Stimulated activated memory B cell treated with anti-CD40 and anti-IgM and Interleukin-4, amounts not matched to agents 10 μg/mL and 1 μg/mL and 100 μg/mL, for 72 hours (primary cell): ENCODE results near the gene TULP3.

Experiments
- ATAC-seq: fragments of 150-1000 bp; cut with Tn5 transposase; 2 replicates; pipeline ENCODE4 v1.10.0; 2021
- H3K27ac Mint-ChIP-seq: one replicate; pipeline ENCODE4 v1.8.0; 2022; ENCODE audit warnings: mild to moderate bottlenecking, mixed read lengths
- H3K27me3 Mint-ChIP-seq: one replicate; pipeline ENCODE4 v1.8.0; 2022; ENCODE audit warnings: mixed read lengths
- H3K36me3 Mint-ChIP-seq: one replicate; pipeline ENCODE4 v1.8.0; 2022; ENCODE audit warnings: mixed read lengths
- H3K4me1 Mint-ChIP-seq: one replicate; pipeline ENCODE4 v1.8.0; 2022; ENCODE audit warnings: mixed read lengths
- H3K4me3 Mint-ChIP-seq: one replicate; pipeline ENCODE4 v1.8.0; 2022; ENCODE audit warnings: mild to moderate bottlenecking, moderate library complexity, mixed read lengths
- H3K9me3 Mint-ChIP-seq: one replicate; pipeline ENCODE4 v1.8.0; 2022; ENCODE audit warnings: mixed read lengths

The TULP3 gene

GRCh38 chr12:2895051-2895451 is 4.4 kb downstream of the TULP3 start:
- Mint-ChIP-seq H3K27ac (no peak overlapping the region), H3K36me3 (no peaks in the 10 kb centered on the region), H3K4me1 (peaks cover 7% of the 10 kb centered on the region), H3K9me3 (no peaks in the 10 kb centered on the region), H3K27me3 (no peaks in the 10 kb centered on the region), H3K4me3 (no peak overlapping the region)
- no peak for ATAC-seq

GRCh38 chr12:2895511-2895910 is 4.8 kb downstream of the TULP3 start:
- H3K36me3 Mint-ChIP-seq: no peaks in the 10 kb centered on the region
- H3K27ac Mint-ChIP-seq: no peak overlapping the region
- no peaks in the 10 kb centered on the region for H3K27me3 Mint-ChIP-seq
- no peaks in the 10 kb centered on the region for H3K9me3 Mint-ChIP-seq
- no peak overlapping the region for H3K4me3 Mint-ChIP-seq
- ATAC-seq: no peak
- H3K4me1 Mint-ChIP-seq: peaks cover 2% of the 10 kb centered on the region

GRCh38 chr12:2897418-2897817 is 6.7 kb downstream of the TULP3 start:
- Mint-ChIP-seq H3K27me3 (no peaks in the 10 kb centered on the region), H3K4me1 (no peaks in the 10 kb centered on the region), H3K27ac (no peak overlapping the region), H3K4me3 (no peak overlapping the region), H3K9me3 (no peaks in the 10 kb centered on the region), H3K36me3 (no peaks in the 10 kb centered on the region)
- no peak for ATAC-seq

DNA sequence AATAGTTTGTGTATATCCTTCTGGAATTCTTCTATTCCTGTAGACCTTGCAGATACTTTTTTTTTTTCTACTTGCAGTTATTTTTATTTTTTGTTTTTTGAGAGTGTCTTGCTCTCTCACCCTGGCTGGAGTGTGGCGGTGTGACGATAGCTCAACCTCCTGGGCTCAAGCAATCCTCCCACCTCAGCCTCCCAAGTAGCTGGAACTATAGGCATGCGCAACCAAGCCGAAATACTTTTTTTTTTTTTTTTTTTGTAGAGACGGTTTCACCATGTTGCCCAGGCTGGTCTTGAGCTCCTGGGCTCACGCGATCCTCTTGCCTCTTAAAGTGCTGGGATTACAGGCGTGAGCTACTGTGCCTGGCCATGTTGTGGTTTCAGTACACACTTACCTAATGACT is 10.0 kb downstream of the TULP3 start:
- Mint-ChIP-seq H3K9me3 (no peaks in the 10 kb centered on the region), H3K27ac (no peak overlapping the region), H3K4me3 (no peak overlapping the region), H3K36me3 (no peaks in the 10 kb centered on the region), H3K27me3 (no peaks in the 10 kb centered on the region), H3K4me1 (peaks cover 7% of the 10 kb centered on the region)
- no peak for ATAC-seq

GRCh38 chr12:2902272-2902880 is 11.7 kb downstream of the TULP3 start:
- Mint-ChIP-seq H3K36me3 (no peaks in the 10 kb centered on the region), H3K9me3 (no peaks in the 10 kb centered on the region), H3K4me3 (no peak overlapping the region), H3K4me1 (peaks cover 7% of the 10 kb centered on the region), H3K27me3 (no peaks in the 10 kb centered on the region), H3K27ac (no peak overlapping the region)
- ATAC-seq: no peak

DNA sequence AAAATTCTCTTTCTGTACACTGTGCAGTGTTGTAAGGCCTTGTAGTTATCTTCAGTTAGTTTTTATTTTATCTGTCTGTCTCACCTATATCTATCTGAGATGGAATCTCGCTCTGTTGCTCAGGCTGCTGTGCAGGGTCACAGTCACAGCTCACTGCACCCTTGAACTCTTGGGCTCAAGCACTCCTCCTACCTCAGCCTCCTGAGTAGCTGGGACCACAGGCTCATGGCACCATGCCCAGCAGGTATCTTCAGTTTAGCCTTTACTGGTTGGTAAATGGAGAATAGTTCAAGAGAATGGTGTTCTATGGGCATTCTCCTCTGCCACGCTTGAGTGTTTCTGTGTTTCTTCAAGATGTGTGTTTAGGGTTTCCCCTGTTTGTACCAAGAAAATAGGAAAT is 13.6 kb downstream of the TULP3 start:
- H3K36me3 Mint-ChIP-seq: no peaks in the 10 kb centered on the region
- no peaks in the 10 kb centered on the region for H3K9me3 Mint-ChIP-seq
- peaks cover 7% of the 10 kb centered on the region for H3K4me1 Mint-ChIP-seq
- no peaks in the 10 kb centered on the region for H3K27me3 Mint-ChIP-seq
- H3K4me3 Mint-ChIP-seq: no peak overlapping the region
- no peak for ATAC-seq
- no peak overlapping the region for H3K27ac Mint-ChIP-seq

GRCh38 chr12:2912216-2912575 is 21.5 kb downstream of the TULP3 start:
- no peaks in the 10 kb centered on the region for H3K4me1 Mint-ChIP-seq
- no peak for ATAC-seq
- no peak overlapping the region for H3K27ac Mint-ChIP-seq
- H3K9me3 Mint-ChIP-seq: no peaks in the 10 kb centered on the region
- H3K4me3 Mint-ChIP-seq: no peak overlapping the region
- peaks cover 33% of the 10 kb centered on the region for H3K36me3 Mint-ChIP-seq
- H3K27me3 Mint-ChIP-seq: no peaks in the 10 kb centered on the region

GRCh38 chr12:2919249-2919648 is 28.6 kb downstream of the TULP3 start:
- peaks cover 42% of the 10 kb centered on the region for H3K36me3 Mint-ChIP-seq
- no peaks in the 10 kb centered on the region for H3K4me1 Mint-ChIP-seq
- no peak overlapping the region for H3K4me3 Mint-ChIP-seq
- no peaks in the 10 kb centered on the region for H3K9me3 Mint-ChIP-seq
- no peaks in the 10 kb centered on the region for H3K27me3 Mint-ChIP-seq
- ATAC-seq: no peak
- H3K27ac Mint-ChIP-seq: no peak overlapping the region

- H3K36me3 Mint-ChIP-seq: peaks cover 50% of the 10 kb centered on the region
- ATAC-seq: no peak
- H3K27me3 Mint-ChIP-seq: no peaks in the 10 kb centered on the region
- no peaks in the 10 kb centered on the region for H3K4me1 Mint-ChIP-seq
- H3K27ac Mint-ChIP-seq: no peak overlapping the region
- no peaks in the 10 kb centered on the region for H3K9me3 Mint-ChIP-seq
- H3K4me3 Mint-ChIP-seq: no peak overlapping the region
Observed at GRCh38 chr12:2922329-2922728, 31.6 kb downstream of the TULP3 start.

GRCh38 chr12:2923057-2923456 is 32.4 kb downstream of the TULP3 start:
- no peak overlapping the region for H3K27ac Mint-ChIP-seq
- H3K4me1 Mint-ChIP-seq: no peaks in the 10 kb centered on the region
- ATAC-seq: no peak
- H3K4me3 Mint-ChIP-seq: no peak overlapping the region
- H3K27me3 Mint-ChIP-seq: no peaks in the 10 kb centered on the region
- H3K36me3 Mint-ChIP-seq: peaks cover 58% of the 10 kb centered on the region
- no peaks in the 10 kb centered on the region for H3K9me3 Mint-ChIP-seq

GRCh38 chr12:2924019-2924418 is 33.3 kb downstream of the TULP3 start:
- H3K4me1 Mint-ChIP-seq: no peaks in the 10 kb centered on the region
- H3K36me3 Mint-ChIP-seq: peaks cover 58% of the 10 kb centered on the region
- ATAC-seq: no peak
- H3K27me3 Mint-ChIP-seq: no peaks in the 10 kb centered on the region
- no peak overlapping the region for H3K27ac Mint-ChIP-seq
- H3K4me3 Mint-ChIP-seq: no peak overlapping the region
- H3K9me3 Mint-ChIP-seq: no peaks in the 10 kb centered on the region

DNA sequence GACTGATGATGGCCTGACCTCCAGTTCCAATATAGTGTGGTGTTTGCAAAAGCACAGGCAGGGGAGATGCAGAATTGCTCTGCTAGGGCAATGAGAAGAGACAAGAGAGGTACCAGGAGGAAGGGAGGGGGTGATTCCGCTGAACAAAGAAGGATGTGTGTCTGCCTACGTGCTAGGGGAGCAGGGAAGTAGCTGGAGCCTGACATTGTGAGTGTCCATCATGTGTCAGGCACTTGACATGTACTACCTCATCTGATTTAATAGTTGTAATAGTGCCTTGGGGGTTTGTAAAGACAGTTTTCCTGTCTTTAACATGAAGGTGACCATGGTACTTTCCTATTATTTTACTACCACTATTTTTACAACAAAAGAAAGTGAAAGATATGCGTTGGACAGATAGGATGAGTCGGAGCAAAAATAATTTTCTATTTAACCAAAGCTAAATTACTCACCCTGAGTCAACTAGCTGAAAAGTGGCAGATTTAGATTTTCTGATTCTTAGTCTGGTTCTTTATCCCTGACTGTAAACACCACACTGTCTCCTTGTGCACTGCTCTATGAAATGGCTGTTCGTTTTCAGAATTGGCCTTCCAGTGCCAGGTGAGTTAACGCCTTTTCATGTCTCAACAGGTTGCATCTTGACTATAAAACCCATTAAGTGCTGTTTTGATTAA is 34.8 kb downstream of the TULP3 start:
- Mint-ChIP-seq H3K4me3 (no peak overlapping the region), H3K9me3 (no peaks in the 10 kb centered on the region), H3K27me3 (no peaks in the 10 kb centered on the region), H3K4me1 (no peaks in the 10 kb centered on the region), H3K36me3 (peaks cover 58% of the 10 kb centered on the region), H3K27ac (no peak overlapping the region)
- ATAC-seq: no peak

GRCh38 chr12:2930865-2931264 is 40.2 kb downstream of the TULP3 start:
- Mint-ChIP-seq H3K4me1 (no peaks in the 10 kb centered on the region), H3K4me3 (no peak overlapping the region), H3K36me3 (peaks cover 46% of the 10 kb centered on the region), H3K27me3 (no peaks in the 10 kb centered on the region), H3K27ac (no peak overlapping the region), H3K9me3 (no peaks in the 10 kb centered on the region)
- no peak for ATAC-seq

DNA sequence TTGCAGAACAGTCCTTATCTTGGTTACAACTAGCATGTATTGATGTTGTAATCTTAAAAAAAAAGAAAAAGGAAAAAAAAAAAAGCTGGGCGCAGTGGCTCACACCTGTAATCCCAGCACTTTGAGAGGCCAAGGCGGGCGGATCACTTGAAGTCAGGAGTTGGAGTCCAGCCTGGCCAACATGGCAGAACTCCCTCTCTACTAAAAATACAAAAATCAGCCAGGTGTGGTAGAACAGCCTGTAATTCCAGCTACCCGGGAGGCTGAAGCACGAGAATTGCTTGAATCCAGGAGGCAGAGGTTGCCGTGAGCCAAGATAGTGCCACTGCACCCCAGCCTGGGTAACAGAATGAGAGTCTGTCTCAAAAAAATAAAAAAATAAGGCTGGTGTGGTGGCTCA is 42.9 kb downstream of the TULP3 start:
- H3K4me3 Mint-ChIP-seq: no peak overlapping the region
- peaks cover 38% of the 10 kb centered on the region for H3K36me3 Mint-ChIP-seq
- no peaks in the 10 kb centered on the region for H3K27me3 Mint-ChIP-seq
- ATAC-seq: no peak
- H3K9me3 Mint-ChIP-seq: no peaks in the 10 kb centered on the region
- H3K27ac Mint-ChIP-seq: no peak overlapping the region
- H3K4me1 Mint-ChIP-seq: no peaks in the 10 kb centered on the region

DNA sequence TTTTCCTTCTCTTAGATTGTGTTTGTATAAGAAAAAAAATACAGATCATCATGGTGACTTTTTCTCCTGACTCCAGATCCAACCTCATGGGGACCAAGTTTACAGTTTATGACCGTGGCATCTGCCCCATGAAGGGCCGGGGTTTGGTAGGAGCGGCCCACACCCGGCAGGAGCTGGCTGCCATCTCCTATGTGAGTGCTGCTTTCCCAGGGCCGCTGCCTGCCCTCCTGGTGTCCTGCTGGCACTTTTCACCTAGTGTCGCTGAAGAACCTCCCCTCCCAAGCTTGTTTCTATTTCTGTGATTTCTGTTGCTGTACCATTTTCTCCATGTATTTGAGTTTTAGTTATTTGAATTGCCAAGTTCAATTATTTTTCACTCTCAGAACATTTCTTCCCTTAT is 43.7 kb downstream of the TULP3 start:
- no peaks in the 10 kb centered on the region for H3K9me3 Mint-ChIP-seq
- peaks cover 38% of the 10 kb centered on the region for H3K36me3 Mint-ChIP-seq
- no peaks in the 10 kb centered on the region for H3K27me3 Mint-ChIP-seq
- no peak overlapping the region for H3K4me3 Mint-ChIP-seq
- ATAC-seq: no peak
- H3K27ac Mint-ChIP-seq: no peak overlapping the region
- H3K4me1 Mint-ChIP-seq: no peaks in the 10 kb centered on the region

DNA sequence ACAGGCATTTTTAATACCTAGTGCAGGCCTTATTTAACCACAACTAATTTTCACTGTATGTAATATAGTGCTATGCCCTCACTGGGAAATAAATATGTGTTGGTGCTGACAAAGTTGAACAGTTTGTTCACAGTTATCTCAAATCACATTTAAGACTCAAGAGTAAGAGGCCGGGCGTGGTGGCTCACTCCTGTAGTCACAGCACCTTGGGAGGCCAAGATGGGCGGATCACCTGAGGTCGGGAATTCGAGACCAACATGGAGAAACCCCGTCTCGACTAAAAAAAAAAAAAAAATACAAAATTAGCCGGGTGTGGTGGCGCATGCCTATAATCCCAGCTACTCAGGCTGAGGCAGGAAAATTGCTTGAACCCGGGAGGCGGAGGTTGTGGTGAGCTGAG is 45.6 kb downstream of the TULP3 start:
- H3K4me1 Mint-ChIP-seq: no peaks in the 10 kb centered on the region
- peaks cover 26% of the 10 kb centered on the region for H3K36me3 Mint-ChIP-seq
- no peaks in the 10 kb centered on the region for H3K27me3 Mint-ChIP-seq

More for the DNA sequence above, 45.6 kb downstream of the TULP3 start:
- Mint-ChIP-seq H3K27ac (no peak overlapping the region), H3K9me3 (no peaks in the 10 kb centered on the region), H3K4me3 (no peak overlapping the region)
- no peak for ATAC-seq
